HG02642 (cell line): ENCODE measurements around the gene SYDE1.

Experiments
- ATAC-seq: cut with Tn5 transposase; IDR thresholded peaks from one replicate; pipeline ENCODE4 v1.9.1; 2021; ENCODE audit warnings: mild to moderate bottlenecking; ENCODE audit not compliant: unreplicated experiment, poor library complexity

Gene SYDE1

GRCh38 chr19:15123900-15124299 is 16.7 kb downstream of the SYDE1 start:
- no peak for ATAC-seq

GRCh38 chr19:15124572-15125231 is 17.5 kb downstream of the SYDE1 start:
- ATAC-seq: peak; percentile 1

GRCh38 chr19:15125232-15126067 is 18.2 kb downstream of the SYDE1 start:
- peak; percentile 92 for ATAC-seq

- ATAC-seq: no peak
Measured at GRCh38 chr19:15126131-15126910, 19.1 kb downstream of the SYDE1 start.

GRCh38 chr19:15128162-15128770 is 21.1 kb downstream of the SYDE1 start:
- ATAC-seq: no peak

- ATAC-seq: no peak
Measured at GRCh38 chr19:15129856-15130585, 22.8 kb downstream of the SYDE1 start.

- no peak for ATAC-seq
Measured at GRCh38 chr19:15136234-15136954, 29.2 kb downstream of the SYDE1 start.

GRCh38 chr19:15137777-15138176 is 30.6 kb downstream of the SYDE1 start:
- ATAC-seq: no peak

- no peak for ATAC-seq
Measured at GRCh38 chr19:15138427-15138826, 31.2 kb downstream of the SYDE1 start.

GRCh38 chr19:15141143-15141542 is 33.9 kb downstream of the SYDE1 start:
- no peak for ATAC-seq

GRCh38 chr19:15142313-15142712 is 35.1 kb downstream of the SYDE1 start:
- ATAC-seq: no peak

GRCh38 chr19:15144046-15144646 is 36.9 kb downstream of the SYDE1 start:
- no peak for ATAC-seq

- ATAC-seq: no peak
Measured at GRCh38 chr19:15147090-15147489, 39.9 kb downstream of the SYDE1 start.

- ATAC-seq: no peak
Measured at GRCh38 chr19:15149737-15150136, 42.5 kb downstream of the SYDE1 start.

GRCh38 chr19:15154002-15154612 is 46.9 kb downstream of the SYDE1 start:
- ATAC-seq: no peak

GRCh38 chr19:15155296-15155695 is 48.1 kb downstream of the SYDE1 start:
- ATAC-seq: no peak

GRCh38 chr19:15156391-15156790 is 49.2 kb downstream of the SYDE1 start:
- no peak for ATAC-seq

- ATAC-seq: no peak
Measured at GRCh38 chr19:15159251-15159650, 52.0 kb downstream of the SYDE1 start.
